Measurements from ENCODE around the gene PCK2. TPM values are rescaled to one million over a fixed set of nuclear protein-coding genes. Genes with fewer than 3 reads are reported as not detected.
A peak's percentile ranks its signal among the peaks of the same experiment; 100 is the strongest.

The PCK2 gene
- polyA plus RNA-seq, 1 donor from 2014 or later: 1.2 TPM

DNA sequence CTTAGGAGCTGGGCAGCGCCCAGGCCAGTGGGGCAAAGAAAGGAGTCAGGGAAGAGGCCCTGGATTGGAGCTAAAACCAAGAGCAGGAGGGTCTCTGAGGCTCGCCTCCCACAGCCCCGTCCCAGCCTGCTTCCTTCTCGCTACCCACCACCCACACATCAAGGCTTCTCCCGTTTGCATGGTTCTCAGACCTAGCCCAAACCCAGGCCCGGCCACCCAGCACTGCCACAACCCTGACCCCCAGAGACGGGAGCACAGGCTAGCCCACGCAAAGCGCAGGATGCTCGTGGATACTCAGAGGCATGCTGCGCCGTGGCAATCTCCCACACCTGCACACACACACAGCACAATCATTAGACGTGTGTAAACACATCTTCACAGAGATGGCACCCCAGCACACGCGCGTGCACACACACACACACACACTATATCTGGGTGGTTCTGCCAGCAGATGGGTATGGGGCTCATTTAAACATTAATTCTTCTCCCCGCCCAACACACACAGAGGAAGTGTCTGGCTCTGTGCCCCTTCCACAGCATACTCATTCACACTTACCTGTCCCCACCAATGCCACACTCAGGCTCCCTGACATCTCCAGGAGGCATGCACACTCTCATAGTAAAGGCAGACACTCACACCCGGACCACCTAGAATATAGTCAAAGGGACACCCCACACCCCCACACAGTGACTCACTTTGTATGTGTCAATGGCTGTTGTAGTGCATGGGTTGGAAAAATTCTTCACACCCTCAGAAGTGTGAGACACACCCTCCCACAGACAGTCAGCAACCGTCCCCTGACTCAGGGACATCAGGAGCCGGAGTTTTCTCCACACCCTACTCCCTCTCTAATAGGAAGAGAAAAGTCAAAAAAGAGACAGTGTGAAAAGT is 41.2 kb upstream of the PCK2 start:
- TF ChIP-seq RAD21 (conservative IDR thresholded peaks at IDR 0.05): no peak
- no peak for TF ChIP-seq MXI1 (conservative IDR thresholded peaks at IDR 0.05; ENCODE audit: poor library complexity, severe bottlenecking)
- TF ChIP-seq EP300 (conservative IDR thresholded peaks at IDR 0.05; ENCODE audit: poor library complexity, severe bottlenecking): no peak
- Histone ChIP-seq H3F3A (ENCODE audit: insufficient read depth, low read length, poor library complexity, severe bottlenecking) (no peaks in the 10 kb centered on the region), H2AFZ (ENCODE audit: low read depth, low read length) (peak overlapping the region; percentile 69), H3K27me3 (ENCODE audit: insufficient read depth, low read depth, low read length) (no peaks in the 10 kb centered on the region), H3K9ac (ENCODE audit: low read length) (peak overlapping the region; percentile 94), H3K27ac (ENCODE audit: low read length) (peak overlapping the region; percentile 82), H4K20me1 (ENCODE audit: insufficient read depth) (no peaks in the 10 kb centered on the region), H3K9me3 (ENCODE audit: low read length) (no peaks in the 10 kb centered on the region), H3K79me2 (replicated peaks; ENCODE audit: insufficient read depth, low read length) (peaks cover 11% of the 10 kb centered on the region), H3K9me2 (ENCODE audit: insufficient read depth, low read length) (no peaks in the 10 kb centered on the region), H3K36me3 (ENCODE audit: insufficient read depth, low read length) (no peaks in the 10 kb centered on the region), H3K4me2 (ENCODE audit: low read length) (peak overlapping the region; percentile 70), H3K4me3 (ENCODE audit: low read length) (peak overlapping the region; percentile 99)

DNA sequence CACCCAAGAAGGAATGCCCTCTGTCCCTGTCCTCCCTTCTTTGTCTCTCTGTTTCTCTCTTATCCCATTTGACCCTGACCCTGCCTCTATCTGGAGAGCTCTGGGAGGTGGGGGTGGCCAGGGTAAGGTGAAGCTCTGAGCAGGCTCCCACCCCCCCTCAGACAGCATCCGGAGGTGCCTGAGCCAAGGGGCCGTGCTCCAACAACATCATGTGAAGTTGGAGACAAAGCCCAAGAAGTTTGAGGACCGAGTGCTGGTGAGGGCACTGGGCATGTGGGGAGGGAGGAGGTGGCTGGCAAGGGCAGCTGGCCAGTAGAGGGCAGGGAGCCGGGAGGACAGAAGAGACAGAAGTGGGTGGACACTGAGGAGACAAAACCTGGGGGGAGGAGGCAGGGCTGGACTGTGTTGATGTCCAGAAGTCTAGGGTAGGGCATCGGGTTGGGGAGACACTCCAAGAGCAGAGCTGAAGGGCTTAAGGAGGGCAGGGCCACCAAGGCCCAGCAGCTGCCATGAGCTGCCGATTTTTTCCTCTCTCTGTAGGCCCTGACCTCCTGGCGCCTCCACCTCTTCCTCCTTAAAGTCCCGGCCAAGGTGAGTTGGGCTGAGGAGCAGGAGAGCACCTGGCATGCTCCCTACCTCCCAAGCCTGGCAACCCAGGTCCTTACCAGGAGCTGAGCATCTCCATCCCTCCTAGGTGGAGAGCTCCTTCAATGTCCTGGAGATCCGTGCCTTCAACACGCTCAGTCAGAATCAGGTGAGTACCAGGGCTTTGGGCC is 40.4 kb upstream of the PCK2 start:
- H3K27me3 ChIP-seq (ENCODE audit: insufficient read depth, low read depth, low read length): no peaks in the 10 kb centered on the region
- H3K27ac ChIP-seq (ENCODE audit: low read length): no peak overlapping the region
- peak overlapping the region; percentile 94 for H3K9ac ChIP-seq (ENCODE audit: low read length)
- H3K36me3 ChIP-seq (ENCODE audit: insufficient read depth, low read length): no peaks in the 10 kb centered on the region
- no peaks in the 10 kb centered on the region for H3K9me3 ChIP-seq (ENCODE audit: low read length)
- H3K4me3 ChIP-seq (ENCODE audit: low read length): peak overlapping the region; percentile 99
- H3K9me2 ChIP-seq (ENCODE audit: insufficient read depth, low read length): no peaks in the 10 kb centered on the region
- H3F3A ChIP-seq (ENCODE audit: insufficient read depth, low read length, poor library complexity, severe bottlenecking): no peaks in the 10 kb centered on the region
- peaks cover 11% of the 10 kb centered on the region for H3K79me2 ChIP-seq (replicated peaks; ENCODE audit: insufficient read depth, low read length)
- TF ChIP-seq, protein P1, sequence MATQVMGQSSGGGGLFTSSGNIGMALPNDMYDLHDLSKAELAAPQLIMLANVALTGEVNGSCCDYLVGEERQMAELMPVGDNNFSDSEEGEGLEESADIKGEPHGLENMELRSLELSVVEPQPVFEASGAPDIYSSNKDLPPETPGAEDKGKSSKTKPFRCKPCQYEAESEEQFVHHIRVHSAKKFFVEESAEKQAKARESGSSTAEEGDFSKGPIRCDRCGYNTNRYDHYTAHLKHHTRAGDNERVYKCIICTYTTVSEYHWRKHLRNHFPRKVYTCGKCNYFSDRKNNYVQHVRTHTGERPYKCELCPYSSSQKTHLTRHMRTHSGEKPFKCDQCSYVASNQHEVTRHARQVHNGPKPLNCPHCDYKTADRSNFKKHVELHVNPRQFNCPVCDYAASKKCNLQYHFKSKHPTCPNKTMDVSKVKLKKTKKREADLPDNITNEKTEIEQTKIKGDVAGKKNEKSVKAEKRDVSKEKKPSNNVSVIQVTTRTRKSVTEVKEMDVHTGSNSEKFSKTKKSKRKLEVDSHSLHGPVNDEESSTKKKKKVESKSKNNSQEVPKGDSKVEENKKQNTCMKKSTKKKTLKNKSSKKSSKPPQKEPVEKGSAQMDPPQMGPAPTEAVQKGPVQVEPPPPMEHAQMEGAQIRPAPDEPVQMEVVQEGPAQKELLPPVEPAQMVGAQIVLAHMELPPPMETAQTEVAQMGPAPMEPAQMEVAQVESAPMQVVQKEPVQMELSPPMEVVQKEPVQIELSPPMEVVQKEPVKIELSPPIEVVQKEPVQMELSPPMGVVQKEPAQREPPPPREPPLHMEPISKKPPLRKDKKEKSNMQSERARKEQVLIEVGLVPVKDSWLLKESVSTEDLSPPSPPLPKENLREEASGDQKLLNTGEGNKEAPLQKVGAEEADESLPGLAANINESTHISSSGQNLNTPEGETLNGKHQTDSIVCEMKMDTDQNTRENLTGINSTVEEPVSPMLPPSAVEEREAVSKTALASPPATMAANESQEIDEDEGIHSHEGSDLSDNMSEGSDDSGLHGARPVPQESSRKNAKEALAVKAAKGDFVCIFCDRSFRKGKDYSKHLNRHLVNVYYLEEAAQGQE (IDR thresholded peaks at IDR 0.05; ENCODE audit: borderline replicate concordance): no peak
- TF ChIP-seq POLR2AphosphoS5 (IDR thresholded peaks at IDR 0.05) (no peak), RAD21 (conservative IDR thresholded peaks at IDR 0.05) (no peak), EZH2 (IDR thresholded peaks at IDR 0.05; ENCODE audit: borderline replicate concordance, insufficient read depth, low read length, poor library complexity, severe bottlenecking) (no peak), SMC3 (conservative IDR thresholded peaks at IDR 0.05; ENCODE audit: poor library complexity) (no peak)
- TF ChIP-seq, protein P2, sequence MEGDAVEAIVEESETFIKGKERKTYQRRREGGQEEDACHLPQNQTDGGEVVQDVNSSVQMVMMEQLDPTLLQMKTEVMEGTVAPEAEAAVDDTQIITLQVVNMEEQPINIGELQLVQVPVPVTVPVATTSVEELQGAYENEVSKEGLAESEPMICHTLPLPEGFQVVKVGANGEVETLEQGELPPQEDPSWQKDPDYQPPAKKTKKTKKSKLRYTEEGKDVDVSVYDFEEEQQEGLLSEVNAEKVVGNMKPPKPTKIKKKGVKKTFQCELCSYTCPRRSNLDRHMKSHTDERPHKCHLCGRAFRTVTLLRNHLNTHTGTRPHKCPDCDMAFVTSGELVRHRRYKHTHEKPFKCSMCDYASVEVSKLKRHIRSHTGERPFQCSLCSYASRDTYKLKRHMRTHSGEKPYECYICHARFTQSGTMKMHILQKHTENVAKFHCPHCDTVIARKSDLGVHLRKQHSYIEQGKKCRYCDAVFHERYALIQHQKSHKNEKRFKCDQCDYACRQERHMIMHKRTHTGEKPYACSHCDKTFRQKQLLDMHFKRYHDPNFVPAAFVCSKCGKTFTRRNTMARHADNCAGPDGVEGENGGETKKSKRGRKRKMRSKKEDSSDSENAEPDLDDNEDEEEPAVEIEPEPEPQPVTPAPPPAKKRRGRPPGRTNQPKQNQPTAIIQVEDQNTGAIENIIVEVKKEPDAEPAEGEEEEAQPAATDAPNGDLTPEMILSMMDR (IDR thresholded peaks at IDR 0.05; ENCODE audit: poor library complexity, severe bottlenecking): no peak
- H3K4me2 ChIP-seq (ENCODE audit: low read length): no peak overlapping the region
- H2AFZ ChIP-seq (ENCODE audit: low read depth, low read length): no peak overlapping the region
- H4K20me1 ChIP-seq (ENCODE audit: insufficient read depth): no peaks in the 10 kb centered on the region

Data from neural cell (in vitro differentiated cells).